NOMO-1 treated with dmso at 0.1 percent for 144 hours (cell line): ENCODE measurements around the gene ASB8.

Experiments
- DNase-seq: peaks from one replicate; lab custom pipeline; 2025; ENCODE audit not compliant: unreplicated experiment; lab: John Stamatoyannopoulos, UW

ASB8 gene, protein sequence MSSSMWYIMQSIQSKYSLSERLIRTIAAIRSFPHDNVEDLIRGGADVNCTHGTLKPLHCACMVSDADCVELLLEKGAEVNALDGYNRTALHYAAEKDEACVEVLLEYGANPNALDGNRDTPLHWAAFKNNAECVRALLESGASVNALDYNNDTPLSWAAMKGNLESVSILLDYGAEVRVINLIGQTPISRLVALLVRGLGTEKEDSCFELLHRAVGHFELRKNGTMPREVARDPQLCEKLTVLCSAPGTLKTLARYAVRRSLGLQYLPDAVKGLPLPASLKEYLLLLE

DNA sequence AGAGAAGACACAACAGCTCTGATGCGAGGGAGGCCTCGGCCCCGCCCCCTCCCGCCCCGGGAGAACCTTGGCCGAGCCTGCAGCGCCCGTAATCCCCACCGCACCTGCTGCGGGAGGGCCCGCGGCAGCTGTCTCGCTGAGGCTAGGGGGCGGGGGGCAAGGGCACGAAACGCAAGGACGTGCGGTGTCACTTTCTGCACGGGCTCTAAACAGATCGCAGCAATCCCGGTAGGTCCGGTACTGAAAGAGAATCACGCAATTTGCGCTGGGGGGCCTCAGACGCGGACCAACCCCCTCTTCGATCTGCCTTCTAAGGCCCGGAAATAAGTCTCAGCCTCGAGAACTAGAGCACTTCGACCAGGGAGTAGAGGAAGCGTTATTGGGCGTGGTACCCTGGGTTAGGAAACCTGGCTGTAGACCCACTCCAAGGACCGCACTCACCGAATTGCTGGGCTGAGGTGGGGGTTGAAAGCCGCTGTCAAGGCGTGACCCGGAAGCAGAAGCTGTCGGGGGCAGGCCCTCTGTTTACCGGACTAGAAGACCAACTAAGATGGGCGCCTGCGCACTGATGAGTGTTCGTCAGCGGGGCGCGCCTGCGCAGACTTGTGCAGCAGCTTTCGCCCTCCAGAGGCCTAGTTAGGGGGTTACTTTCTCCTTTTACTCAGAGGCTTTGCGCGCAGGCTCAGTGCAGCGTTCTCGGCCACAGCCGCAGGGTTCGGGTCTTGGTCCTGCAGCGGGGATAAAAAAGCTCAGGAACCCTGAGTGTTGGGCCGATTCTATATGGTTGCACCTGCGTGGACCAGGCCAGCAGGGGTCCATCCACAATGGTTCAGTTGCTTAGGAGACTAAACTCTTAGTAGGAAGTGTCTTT lies at the start of gene ASB8:
ASB8 (minus strand) TSS at position 498 of the 871 bp plus-strand sequence. CDS start 4,019 bp downstream, outside the sequence.
- peak; percentile 97 for DNase-seq

DNA sequence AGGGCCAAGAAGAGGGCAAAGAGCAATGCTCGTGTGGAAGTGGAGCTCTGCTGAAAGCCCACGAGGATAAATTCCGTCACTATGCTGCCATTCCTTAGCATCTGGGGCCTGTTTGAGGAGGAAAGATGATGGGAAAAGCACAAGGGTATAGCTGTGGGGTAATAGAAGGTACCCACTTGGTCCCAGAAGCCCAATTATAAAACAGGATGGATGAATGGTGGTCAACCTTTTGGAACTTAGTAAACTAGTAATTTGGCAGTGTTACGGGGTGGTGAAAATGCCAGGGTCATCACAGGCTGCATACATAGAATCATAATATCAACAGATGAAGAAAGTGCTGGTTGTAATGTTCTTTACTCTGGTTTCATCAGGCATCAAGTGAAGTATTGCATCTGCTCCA lies 45.9 kb upstream of the ASB8 start, which contains the start of gene OR10AD1:
OR10AD1 (minus strand) TSS at position 101 of the 400 bp plus-strand sequence; CDS start at position 101, 0 bp downstream.
- DNase-seq: no peak

DNA sequence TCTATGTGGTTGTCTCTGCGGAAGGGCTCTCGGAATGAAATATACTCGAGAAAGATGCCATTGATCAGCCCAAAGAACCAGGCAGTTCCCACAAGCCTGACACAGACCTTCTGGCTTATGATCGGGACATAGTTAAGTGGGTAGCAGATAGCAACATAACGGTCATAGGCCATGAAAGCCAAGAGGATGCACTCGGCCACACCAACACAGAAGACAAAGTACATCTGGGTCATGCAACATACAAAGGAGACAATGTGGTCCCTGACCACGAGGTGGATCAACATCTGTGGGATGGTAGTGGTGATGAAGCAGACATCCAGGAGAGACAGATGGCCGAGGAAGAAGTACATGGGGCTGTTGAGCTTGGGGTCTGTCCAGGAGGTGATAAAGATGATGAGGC lies 45.5 kb upstream of the ASB8 start:
- DNase-seq: no peak

DNA sequence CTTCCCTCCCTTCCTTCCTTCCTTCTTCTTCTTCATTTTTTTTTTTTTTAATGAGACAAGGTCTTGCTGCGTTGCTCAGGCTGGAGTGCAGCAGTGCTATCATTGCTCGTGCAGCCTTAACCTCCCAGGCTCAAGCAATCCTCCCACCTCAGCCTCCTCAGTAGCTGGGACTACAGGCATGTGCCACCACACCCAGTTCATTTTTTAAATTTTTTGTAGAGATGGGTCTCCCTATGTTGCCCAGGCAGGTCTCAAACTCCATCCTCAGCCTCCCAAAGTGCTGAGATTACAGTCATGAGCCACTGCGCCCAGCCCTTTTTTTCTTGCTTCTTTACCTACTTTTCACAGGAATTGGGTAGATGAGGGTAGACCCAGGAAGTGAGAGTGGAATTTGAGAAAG lies 44.2 kb upstream of the ASB8 start:
- no peak for DNase-seq

DNA sequence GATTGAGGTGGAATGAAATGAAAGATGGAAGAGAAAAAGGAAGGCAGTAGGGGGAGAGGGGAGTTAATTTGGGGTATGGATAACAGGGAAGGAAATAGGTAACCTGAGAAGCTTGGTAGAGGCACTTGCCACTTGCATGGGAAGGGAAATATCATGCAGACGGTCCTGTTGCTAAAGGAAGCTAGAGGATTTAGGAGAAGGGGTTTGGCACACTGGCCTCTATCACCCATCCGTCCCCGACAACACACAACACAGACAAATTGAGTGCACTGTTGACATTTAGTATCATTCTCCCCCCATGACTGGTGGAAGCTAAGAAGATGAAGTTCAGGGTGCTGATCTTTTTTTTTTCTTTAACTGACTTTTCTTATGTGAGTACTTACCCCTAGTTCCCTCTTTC lies 43.8 kb upstream of the ASB8 start:
- no peak for DNase-seq

DNA sequence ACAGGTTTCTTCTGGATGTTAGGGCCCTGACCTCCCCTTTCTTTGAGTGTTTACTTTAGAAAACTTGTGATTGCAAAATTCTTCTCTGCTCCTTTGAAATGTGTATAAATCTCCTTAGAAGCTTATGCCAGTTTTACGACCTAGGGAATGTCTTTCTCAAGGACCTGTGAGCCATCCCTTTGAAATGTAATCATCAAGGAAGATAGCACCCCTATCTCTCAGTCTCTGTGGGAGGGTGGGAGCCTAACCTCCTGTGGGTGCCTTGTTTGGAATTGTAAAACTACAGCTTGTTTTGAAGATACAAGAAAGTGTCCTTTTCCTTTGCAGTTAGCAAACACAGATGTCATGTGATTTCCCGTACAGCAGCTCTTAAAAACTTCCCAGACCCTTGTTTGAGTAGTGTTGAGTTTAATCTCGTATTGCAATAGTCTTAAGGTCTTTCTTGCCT lies 42.5 kb upstream of the ASB8 start:
- DNase-seq: no peak

DNA sequence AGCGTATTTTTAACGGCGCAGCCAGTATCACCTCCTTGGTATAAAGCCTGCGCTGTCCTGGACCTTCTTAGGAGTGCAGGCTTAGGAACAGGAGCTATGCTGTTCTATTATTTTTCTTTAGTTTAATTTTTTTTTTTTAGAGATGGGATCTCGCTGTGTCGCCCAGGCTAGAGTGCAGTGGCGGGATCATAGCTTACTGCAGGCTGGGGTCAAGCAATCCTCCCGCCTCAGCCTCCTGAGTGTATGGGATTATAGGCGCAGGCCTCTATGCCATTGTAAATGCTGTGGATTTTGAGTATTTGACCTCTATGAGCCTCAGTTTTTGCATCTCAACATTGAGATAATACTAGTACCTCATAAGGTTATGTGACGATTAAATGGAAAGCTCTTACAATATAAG lies 41.7 kb upstream of the ASB8 start:
- no peak for DNase-seq

DNA sequence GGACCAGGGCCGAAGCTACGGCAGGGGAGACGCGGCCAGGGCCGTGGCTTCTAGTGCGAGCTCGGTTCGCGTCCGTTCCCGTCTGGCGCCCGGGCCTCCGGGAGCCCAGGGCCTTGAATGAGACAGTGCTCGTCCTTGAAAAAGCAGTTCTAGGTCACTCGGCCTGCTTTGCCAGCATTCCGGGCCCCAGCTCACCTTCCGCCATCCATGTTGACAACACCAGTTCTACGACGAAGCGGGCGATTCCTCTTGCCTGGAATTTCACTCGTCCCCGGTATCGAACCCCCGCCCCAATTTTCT lies 41.3 kb upstream of the ASB8 start:
- no peak for DNase-seq

DNA sequence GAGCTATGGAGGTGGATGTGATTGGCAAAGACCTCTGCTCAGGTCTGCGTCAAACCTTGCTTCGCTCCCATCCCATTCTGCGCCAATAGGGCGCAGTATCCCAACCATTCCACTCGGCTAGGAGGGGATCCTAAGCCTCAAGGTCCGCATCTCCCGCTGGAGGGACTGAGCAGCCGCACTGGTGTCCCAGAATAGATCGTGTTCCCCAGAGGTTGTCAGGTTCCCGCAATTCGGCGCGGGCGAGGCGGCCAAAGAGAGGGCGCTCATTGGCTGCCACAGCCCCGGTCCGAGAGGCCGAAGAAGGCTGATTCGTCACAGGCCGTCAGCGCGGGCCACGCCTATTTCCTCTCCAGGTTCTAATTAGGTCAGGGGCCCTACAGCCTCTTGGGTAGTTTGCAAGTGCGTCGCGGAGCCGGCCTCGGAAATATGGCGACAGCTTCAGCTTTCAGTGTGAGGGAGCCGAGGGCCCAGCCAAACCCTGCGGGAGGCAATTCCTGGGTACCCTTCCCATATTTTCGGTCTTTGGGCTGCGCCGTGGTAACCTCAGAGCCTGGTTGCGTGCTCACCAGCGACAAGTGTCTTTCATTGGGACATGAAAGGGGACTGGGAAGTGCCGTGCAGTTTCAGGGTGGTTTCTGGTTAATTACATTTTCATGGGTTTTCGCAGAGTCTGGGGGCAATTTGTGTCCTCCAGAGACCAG lies 40.8 kb upstream of the ASB8 start:
- peak; percentile 95 for DNase-seq

DNA sequence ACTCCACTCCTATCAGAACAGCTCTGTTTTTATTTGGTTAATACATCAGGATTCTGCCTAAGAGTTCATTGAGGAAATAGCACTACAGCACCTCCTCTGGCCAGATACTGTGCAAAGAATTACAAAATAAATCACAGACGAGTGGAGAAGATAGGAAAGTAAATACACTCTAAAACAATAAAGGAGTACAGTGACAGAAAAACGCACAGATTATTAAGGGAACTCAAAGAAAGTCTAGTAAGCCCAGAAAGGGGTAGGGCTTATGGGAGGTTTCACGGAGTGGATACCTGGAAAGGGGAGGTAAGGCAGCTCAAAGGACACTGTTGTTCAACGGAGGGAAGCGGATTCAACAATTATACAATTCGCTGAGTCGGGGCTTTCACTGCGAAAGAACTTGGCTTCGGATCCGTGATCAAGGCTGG lies 40.2 kb upstream of the ASB8 start:
- peak; percentile 5 for DNase-seq

DNA sequence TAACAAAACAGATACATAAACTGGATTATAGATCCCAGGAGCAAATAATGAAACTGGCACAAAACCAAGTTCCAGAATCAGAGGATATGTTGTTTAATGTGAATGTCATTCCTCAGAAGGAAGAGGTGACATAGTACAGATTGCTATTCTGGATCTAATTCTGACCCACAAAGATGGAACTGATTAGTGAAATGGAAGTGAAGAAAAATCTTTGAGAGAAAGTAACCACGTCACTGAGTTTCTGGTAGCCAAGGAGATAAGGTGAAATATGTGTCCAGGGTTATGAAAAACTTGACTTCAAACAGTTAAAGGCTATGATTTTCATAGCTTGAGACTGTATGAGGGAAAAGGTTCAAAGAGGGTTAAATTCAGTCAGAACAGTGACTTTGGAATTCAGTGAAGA lies 37.5 kb upstream of the ASB8 start:
- no peak for DNase-seq

DNA sequence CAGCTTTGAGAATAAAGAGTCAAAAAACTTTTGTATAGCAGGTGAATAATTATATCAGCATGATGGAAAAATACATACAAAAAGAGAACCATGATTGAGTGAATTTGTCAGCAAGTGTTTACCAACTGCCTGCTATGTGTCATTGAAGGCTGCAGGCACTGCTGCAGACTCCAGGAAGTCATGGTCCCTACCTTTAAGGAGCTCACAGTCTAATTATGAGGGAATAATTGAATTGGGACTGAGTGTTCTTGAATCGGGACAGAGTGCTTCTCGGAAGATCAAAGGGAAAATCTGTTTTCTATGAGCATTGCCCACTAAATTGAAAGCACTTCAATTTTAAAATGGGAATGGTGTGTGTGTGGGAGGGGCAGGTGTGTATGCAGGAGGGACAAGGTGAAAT lies 36.3 kb upstream of the ASB8 start:
- no peak for DNase-seq

DNA sequence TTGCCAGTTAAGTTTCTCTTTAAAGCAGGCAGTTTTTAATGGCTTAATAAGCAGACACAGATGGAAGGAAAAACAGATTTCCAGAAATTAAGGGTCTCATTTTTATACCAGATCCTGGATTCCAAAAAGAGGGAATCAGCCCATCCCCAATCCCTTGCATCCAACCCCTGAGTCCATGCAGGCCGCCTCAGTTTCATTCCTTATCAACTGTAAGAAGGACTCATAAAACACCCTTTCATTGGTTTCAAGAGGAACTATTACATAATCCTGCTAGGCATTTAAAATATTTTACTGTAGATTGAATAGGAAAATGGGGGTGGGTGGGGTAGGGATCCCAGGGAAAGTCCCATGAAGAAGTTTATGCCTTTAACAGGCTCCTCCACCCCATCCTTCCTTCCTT lies 35.5 kb upstream of the ASB8 start:
- no peak for DNase-seq

DNA sequence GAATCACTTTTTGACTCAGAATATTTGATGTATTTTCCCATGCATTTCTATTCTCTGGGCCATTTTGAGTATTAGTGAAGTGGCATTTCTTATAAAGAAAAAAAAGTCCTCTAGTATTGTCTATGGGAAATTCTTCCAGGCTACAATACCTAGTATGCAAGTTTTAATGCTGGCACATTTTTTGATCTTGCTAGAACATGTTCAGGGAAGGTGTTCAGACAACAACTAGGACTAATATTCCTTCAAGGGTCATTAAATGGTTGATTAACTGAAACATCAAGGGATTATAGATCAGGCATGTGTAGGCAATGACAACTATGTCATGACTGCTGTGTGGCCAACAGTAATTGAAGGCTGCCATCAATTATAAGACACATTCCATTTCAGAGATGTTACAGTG lies 33.8 kb upstream of the ASB8 start:
- DNase-seq: no peak

DNA sequence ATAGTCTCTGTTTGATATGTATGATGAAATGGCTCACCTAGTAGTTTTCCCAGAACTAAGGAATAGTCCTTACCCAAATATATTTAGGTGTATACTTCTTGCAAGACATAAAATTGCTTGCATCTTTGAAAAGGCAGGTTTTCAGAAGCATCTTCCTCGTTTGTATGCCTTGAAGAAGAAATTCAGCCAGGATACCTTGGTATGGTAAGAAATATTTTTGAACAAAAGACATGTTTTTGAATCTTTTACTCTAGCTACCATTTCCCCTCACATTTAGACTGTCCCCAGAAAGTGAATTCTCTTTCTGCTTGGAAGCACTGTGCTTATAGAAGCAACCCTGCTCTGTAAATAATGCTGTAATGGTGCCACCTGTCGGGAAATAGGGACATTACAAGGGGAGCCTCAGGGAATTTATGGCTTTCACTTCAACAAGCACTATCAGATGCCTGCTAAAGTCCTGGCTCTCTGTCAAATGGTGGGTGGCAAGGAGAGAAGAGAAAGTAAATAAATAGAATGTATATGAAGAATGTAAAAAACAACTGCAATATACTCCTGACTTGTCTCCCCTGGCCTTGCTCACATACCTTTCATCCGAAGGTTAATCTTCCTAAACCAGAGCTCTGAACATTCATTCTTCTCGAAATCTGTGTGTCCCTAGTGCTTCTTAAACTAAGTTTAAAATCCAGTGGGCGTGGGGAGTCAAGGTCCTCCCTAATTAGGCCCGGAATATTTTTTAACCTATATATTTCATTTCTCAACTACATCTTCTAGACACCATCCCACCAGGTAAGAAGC lies 32.2 kb upstream of the ASB8 start:
- no peak for DNase-seq

DNA sequence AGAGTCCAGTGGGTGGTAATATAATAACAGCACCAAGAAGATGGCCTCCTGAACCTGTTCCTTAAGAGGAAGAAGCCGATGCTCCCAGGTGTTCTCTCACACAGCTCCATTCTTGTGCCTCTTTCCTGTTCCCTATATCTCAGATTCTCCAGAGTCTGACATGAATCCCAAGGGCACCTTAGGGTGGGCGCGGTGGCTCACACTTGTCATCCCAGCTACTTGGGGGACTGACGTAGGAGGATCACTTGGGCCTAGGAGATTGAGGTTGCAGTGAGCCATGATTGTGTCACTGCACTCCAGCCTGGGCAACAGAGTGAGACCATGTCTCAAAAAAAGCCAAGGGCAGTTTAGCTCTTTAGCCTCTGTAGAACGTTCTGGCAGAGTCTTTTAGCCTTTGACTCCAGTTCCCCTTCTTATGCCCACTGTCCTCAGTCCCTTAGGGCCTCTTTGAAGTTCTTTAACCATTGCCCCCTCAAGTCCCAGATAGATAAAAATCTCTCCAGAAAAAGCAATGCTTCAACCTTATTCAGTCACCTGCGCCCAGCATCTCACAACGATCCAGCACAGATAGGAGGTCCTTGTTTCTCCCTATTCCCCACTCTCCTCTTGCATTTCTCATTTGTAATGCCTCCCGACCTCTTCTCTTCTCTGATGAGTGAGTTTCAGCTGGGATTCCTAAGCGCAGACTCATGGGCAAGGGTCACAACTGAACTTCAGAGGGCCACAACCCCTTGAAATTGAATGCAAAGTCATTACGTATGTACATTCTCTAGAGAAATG lies 30.8 kb upstream of the ASB8 start:
- no peak for DNase-seq

DNA sequence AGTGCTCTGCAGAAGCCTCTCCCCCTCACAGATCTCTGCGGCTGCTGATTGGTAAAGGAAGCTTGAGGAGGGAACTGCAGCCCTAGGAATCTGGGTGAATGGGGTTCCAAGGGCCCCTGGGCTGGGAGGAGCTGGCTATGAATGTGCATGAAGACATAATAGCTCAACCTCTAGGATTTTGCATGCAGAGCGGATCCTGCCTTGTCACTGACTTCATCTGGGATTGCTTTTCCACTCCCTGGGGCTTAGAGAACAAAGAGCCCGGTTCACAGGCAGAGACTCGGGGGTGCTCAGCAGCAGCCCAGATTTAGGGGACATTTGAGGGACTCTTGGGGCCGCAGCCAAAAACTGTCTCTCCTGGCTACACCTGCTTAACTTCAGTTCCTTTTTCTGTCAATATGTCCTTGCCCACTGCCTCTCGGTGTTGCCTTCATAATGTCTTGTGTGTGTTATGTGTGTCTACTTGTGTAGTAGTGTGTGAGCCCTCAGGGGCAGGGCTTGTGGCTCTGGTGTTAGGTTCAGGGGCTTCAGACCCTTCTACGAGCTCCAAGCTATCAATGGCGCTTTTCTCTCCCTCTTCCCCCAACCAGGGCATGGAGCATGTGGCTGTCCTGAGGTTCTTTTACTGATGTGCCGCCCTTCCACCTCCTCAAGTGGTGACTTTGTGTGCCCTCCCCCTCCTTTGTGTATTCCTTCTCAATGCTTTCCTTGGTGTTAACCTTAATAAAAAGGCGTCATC lies 28.0 kb upstream of the ASB8 start:
- no peak for DNase-seq

DNA sequence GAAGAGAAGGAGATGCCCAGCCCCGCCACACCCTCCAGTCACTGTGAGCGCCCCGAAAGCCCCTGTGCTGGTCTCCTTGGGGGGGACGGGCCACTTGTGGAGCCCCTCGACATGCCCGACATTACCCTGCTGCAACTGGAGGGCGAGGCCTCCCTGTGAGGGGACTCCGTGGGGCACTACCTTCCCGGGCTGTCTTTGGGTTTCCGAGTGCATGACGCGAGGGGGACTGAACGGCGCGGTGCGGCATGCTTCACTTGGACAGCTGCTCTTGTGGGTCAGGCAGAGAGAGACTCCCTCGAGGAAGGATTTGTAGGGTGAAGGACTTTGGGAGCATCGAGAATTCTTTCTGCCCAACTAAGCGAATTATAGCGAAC lies 27.2 kb upstream of the ASB8 start:
- no peak for DNase-seq

DNA sequence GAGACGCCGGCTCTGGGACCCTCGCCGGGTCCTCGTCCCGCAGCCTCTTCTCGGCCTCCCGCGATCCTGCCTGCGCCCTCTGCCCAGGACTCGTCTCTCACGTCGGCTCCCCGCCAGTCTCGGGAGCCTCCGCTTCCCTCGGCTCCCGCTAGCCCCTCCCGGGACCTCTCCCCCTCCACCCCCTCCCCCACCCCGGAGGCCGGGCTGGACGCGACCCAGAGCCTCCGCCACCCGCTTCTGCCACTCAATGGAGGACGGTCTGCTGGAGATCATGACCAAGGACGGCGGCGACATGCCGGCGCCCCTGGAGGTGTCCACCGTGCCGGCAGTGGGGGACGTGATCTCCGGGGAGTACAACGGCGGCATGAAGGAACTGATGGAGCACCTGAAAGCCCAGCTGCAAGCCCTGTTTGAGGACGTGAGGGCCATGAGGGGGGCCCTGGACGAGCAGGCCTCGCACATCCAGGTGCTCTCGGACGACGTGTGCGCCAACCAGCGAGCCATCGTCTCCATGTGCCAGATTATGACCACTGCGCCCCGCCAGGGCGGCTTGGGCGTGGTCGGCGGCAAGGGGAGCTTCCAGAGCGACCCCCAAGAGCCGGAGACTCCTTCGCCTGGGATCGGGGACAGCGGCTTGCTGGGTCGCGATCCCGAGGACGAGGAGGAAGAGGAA lies 26.7 kb upstream of the ASB8 start:
- DNase-seq: no peak
